HCT116 (cell line): ENCODE results near the gene LHPP. TPM values are rescaled to one million over a fixed set of nuclear protein-coding genes. Genes with fewer than 3 reads are reported as not detected.

Experiments
- ATAC-seq: fragments of 200-7000 bp; cut with Tn5 transposase; 2 replicates; pipeline ENCODE4 v1.9.1; 2020; ENCODE audit warnings: mild to moderate bottlenecking, moderate library complexity
- BruUV-seq: library from RNA; stranded (reverse); fragments of 400-500 nt; replicated peaks from 2 replicates; lab custom pipeline; 2021; lab: Mats Ljungman, UMichigan
- CTCF ChIA-PET: fragments of 300-600 bp; sonication (Branson Sonifier 250); formaldehyde crosslinking; loops from one replicate; lab custom pipeline; 2021; ENCODE audit warnings: antibody characterized with exemption; lab: Charles Lee
- POLR2A ChIA-PET: fragments of 300-600, 350-600 bp; sonication (Branson Sonifier 250); formaldehyde crosslinking; loops from one replicate; lab custom pipeline; 2021; ENCODE audit warnings: antibody characterized with exemption; lab: Charles Lee
- RAD21 ChIA-PET, 2 experiments: fragments of 300-600 bp; sonication (Branson Sonifier 250); formaldehyde crosslinking; loops; one replicate each; lab custom pipeline; 2023; ENCODE audit warnings: low total read pairs in 2 of 2; ENCODE audit not compliant: uncharacterized antibody in 2 of 2, unreplicated experiment in 2 of 2, low non-redundant PET in 1 of 2; lab: Charles Lee
- DNase-seq: peaks from one replicate; pipeline ENCODE4 v3.0.0-alpha.2; 2010; ENCODE audit warnings: low read depth, low spot score
- H2AFZ ChIP-seq: fragments of 200-600 bp; shearing (Covaris generic), sonication (generic); 2 replicates; pipeline ENCODE4 v1.6.1; 2017; ENCODE audit warnings: low read depth, mixed run types, mixed read lengths, antibody characterized with exemption, low read length; ENCODE audit not compliant: poor library complexity, severe bottlenecking
- H3K27ac ChIP-seq: 2 replicates; pipeline ENCODE4 v1.5.1; 2012; ENCODE audit warnings: low read depth, low read length
- H3K27me3 ChIP-seq: fragments of 200-600 bp; sonication (generic); 2 replicates; pipeline ENCODE4 v1.6.1; 2016; ENCODE audit warnings: mixed run types, low read length, mixed read lengths; ENCODE audit not compliant: insufficient read depth
- H3K36me3 ChIP-seq, 2 experiments: fragments of 200-500 bp in 1 of 2; fragments of 200-600 bp in 1 of 2; sonication (Bioruptor generic) in 1 of 2; sonication (generic) in 1 of 2; 2 replicates each; pipeline versions ENCODE4 v1.5.1 to v1.6.1; 2014 to 2016; ENCODE audit warnings: low read length in 2 of 2, inconsistent platforms in 1 of 2, mixed read lengths in 1 of 2, mixed run types in 1 of 2; ENCODE audit not compliant: insufficient read depth in 2 of 2, control insufficient read depth in 1 of 2
- H3K4me1 ChIP-seq, 2 experiments: fragments of 200-600 bp in 1 of 2; sonication (generic) in 1 of 2; 2 replicates each; pipeline versions ENCODE4 v1.5.1 to v1.6.1; 2012 to 2017; ENCODE audit warnings: low read length in 2 of 2, inconsistent platforms in 1 of 2, mild to moderate bottlenecking in 1 of 2, mixed read lengths in 1 of 2, mixed run types in 1 of 2, moderate library complexity in 1 of 2; ENCODE audit not compliant: insufficient read depth in 2 of 2, control insufficient read depth in 1 of 2
- H3K4me2 ChIP-seq: fragments of 200-600 bp; sonication (generic); 2 replicates; pipeline ENCODE4 v1.6.1; 2017; ENCODE audit warnings: mixed run types, low read length, mixed read lengths
- H3K4me3 ChIP-seq, 2 experiments: fragments of 200-600 bp in 1 of 2; sonication (generic) in 1 of 2; replicated peaks in 1 of 2; 2 replicates each; pipeline ENCODE4 v1.5.1; 2011 to 2016; ENCODE audit warnings: low read length in 2 of 2, control low read depth in 1 of 2, low read depth in 1 of 2, mild to moderate bottlenecking in 1 of 2, mixed read lengths in 1 of 2, mixed run types in 1 of 2
- H3K79me2 ChIP-seq: fragments of 200-600 bp; sonication (generic); 2 replicates; pipeline ENCODE4 v1.6.1; 2017; ENCODE audit warnings: mild to moderate bottlenecking, mixed run types, low read length, moderate library complexity, mixed read lengths; ENCODE audit not compliant: insufficient read depth
- H3K9ac ChIP-seq: fragments of 200-600 bp; sonication (generic); 2 replicates; pipeline ENCODE4 v1.6.1; 2016; ENCODE audit warnings: low read length, mixed read lengths
- H3K9me2 ChIP-seq: fragments of 200-600 bp; sonication (generic), shearing (Covaris generic); 2 replicates; pipeline ENCODE4 v1.6.1; 2017; ENCODE audit warnings: mixed run types, mild to moderate bottlenecking, moderate library complexity; ENCODE audit not compliant: insufficient read depth
- H3K9me3 ChIP-seq, 2 experiments: fragments of 200-500 bp in 1 of 2; fragments of 200-600 bp in 1 of 2; sonication (Bioruptor generic) in 1 of 2; sonication (generic) in 1 of 2; 2 replicates each; pipeline ENCODE4 v1.6.1; 2014 to 2017; ENCODE audit warnings: low read length in 2 of 2, mixed read lengths in 2 of 2, inconsistent platforms in 1 of 2, low read depth in 1 of 2, mild to moderate bottlenecking in 1 of 2, mixed run types in 1 of 2, moderate library complexity in 1 of 2; ENCODE audit not compliant: control insufficient read depth in 1 of 2, insufficient read depth in 1 of 2
- H4K20me1 ChIP-seq: fragments of 200-600 bp; sonication (generic), shearing (Covaris generic); 2 replicates; pipeline ENCODE4 v1.6.1; 2017; ENCODE audit warnings: mixed run types, mild to moderate bottlenecking, moderate library complexity; ENCODE audit not compliant: insufficient read depth
- ATF3 ChIP-seq: IDR thresholded peaks from 2 replicates; pipeline ENCODE4 v1.6.1; 2012
- ELF1 ChIP-seq: IDR thresholded peaks from 2 replicates; pipeline ENCODE4 v1.6.1; 2012; ENCODE audit warnings: low read depth, borderline replicate concordance
- EZH2 ChIP-seq: fragments of 200-600 bp; sonication (generic); IDR thresholded peaks from 2 replicates; pipeline ENCODE4 v1.6.1; 2017; ENCODE audit warnings: antibody characterized with exemption, mixed run types
- EZH2phosphoT487 ChIP-seq: fragments of 200-600 bp; IDR thresholded peaks from 2 replicates; pipeline ENCODE4 v1.6.1; 2018; ENCODE audit warnings: antibody characterized with exemption, borderline replicate concordance
- FOSL1 ChIP-seq: IDR thresholded peaks from 2 replicates; pipeline ENCODE4 v1.6.1; 2012; ENCODE audit warnings: low read depth
- POLR2AphosphoS5 ChIP-seq: IDR thresholded peaks from 2 replicates; pipeline ENCODE4 v1.6.1; 2011; ENCODE audit warnings: mild to moderate bottlenecking, low read depth, low read length, moderate library complexity
- SP1 ChIP-seq: IDR thresholded peaks from 2 replicates; pipeline ENCODE4 v1.6.1; 2012; ENCODE audit warnings: low read depth
- TCF7L2 ChIP-seq: IDR thresholded peaks from 2 replicates; pipeline ENCODE4 v1.7.0; 2011; ENCODE audit warnings: borderline replicate concordance, inconsistent platforms; ENCODE audit not compliant: insufficient read depth, insufficient read length; ENCODE audit errors: extremely low read depth
- intact Hi-C: fragments of 100-400 bp; cut with micrococcal nuclease; formaldehyde crosslinking; loops from 2 replicates; pipeline ENCODE4 v1.10.0; 2022
- total RNA-seq: library from RNA; stranded (reverse); gene quantifications from one replicate; pipeline ENCODE4 v1.2.1, GENCODE V29; 2021; ENCODE audit not compliant: unreplicated experiment

LHPP gene
- total RNA-seq, 1 experiment from 2014 or later, result 45.8 TPM

GRCh38 chr10:124543971-124544370, 82.3 kb downstream of the LHPP start:
- Histone ChIP-seq H3K4me3 (no peak overlapping the region), H3K79me2 (no peaks in the 10 kb centered on the region), H3K9ac (no peak overlapping the region), H3K36me3 (no peaks in the 10 kb centered on the region), H2AFZ (no peak overlapping the region), H3K27me3 (no peaks in the 10 kb centered on the region), H3K4me2 (no peak overlapping the region), H3K27ac (no peak overlapping the region), H3K4me1 (no peaks in the 10 kb centered on the region), H3K9me2 (no peaks in the 10 kb centered on the region), H4K20me1 (no peaks in the 10 kb centered on the region), H3K9me3 (no peaks in the 10 kb centered on the region)
- ChIA-PET CTCF (interaction anchor here (1.0 kb wide), 1 partner anchor 201 kb away, joined by 3 read pairs; no protein-coding TSS in a partner anchor), POLR2A (no interaction called here), RAD21 (no interaction called here)
- TF ChIP-seq FOSL1 (no peak), SP1 (no peak), ELF1 (no peak), EZH2 (no peak)
- ATAC-seq (no peak), DNase-seq (no peak)
- no TSS peak for BruUV-seq
- intact Hi-C loops, result no loop called here

GRCh38 chr10:124544711-124545110, 83.1 kb downstream of the LHPP start:
- CTCF ChIA-PET, result interaction anchor here (1.3 to 1.7 kb wide), 2 partner anchors 196 to 201 kb away, joined by 4 to 5 read pairs; no protein-coding TSS in a partner anchor

More at GRCh38 chr10:124544711-124545110, 83.1 kb downstream of the LHPP start:
- DNase-seq (no peak), ATAC-seq (no peak)
- intact Hi-C loops, result no loop called here
- H2AFZ ChIP-seq, result no peak overlapping the region
- H3K36me3 ChIP-seq, result no peaks in the 10 kb centered on the region
- no peak overlapping the region for H3K4me3 ChIP-seq
- no peaks in the 10 kb centered on the region for H3K9me3 ChIP-seq
- ChIA-PET RAD21 (no interaction called here), POLR2A (no interaction called here)
- no peaks in the 10 kb centered on the region for H3K27me3 ChIP-seq
- H3K79me2 ChIP-seq, result no peaks in the 10 kb centered on the region
- no peaks in the 10 kb centered on the region for H3K9me2 ChIP-seq
- BruUV-seq, result no TSS peak
- TF ChIP-seq ATF3 (no peak), SP1 (no peak), EZH2phosphoT487 (no peak), POLR2AphosphoS5 (no peak), TCF7L2 (no peak)
- no peak overlapping the region for H3K9ac ChIP-seq
- no peaks in the 10 kb centered on the region for H4K20me1 ChIP-seq
- no peak overlapping the region for H3K4me2 ChIP-seq
- no peaks in the 10 kb centered on the region for H3K4me1 ChIP-seq
- H3K27ac ChIP-seq, result no peak overlapping the region
